Gastrocnemius medialis (tissue), 4 donors: ENCODE measurements around the gene AKAP13. TPM values are rescaled to one million over a fixed set of nuclear protein-coding genes. Genes with fewer than 3 reads are reported as not detected.

Source experiments
- ATAC-seq, 2 donors: fragments of 150-250 bp; one replicate each; pipeline ENCODE4 v1.9.1; 2016
- DNase-seq, 2 donors: peaks; one replicate each; pipeline ENCODE4 v3.0.0-alpha.2; 2019
- H3K27ac ChIP-seq, 4 donors: fragments of 200-600 bp; sonication (generic); 1 replicate in 1 of 4; 2 replicates in 3 of 4; pipeline ENCODE4 v1.5.1; 2016 to 2018; ENCODE audit warnings: mild to moderate bottlenecking in 2 of 4, moderate library complexity in 1 of 4
- H3K27me3 ChIP-seq, 3 donors: fragments of 200-600 bp; sonication (generic) in 2 of 3; 1 replicate in 1 of 3; 2 replicates in 2 of 3; pipeline versions ENCODE4 v1.5.1 to v1.6.0; 2016 to 2019; ENCODE audit warnings: mild to moderate bottlenecking in 1 of 3, moderate library complexity in 1 of 3
- H3K36me3 ChIP-seq, 2 donors: fragments of 200-600 bp; sonication (generic) in 1 of 2; one replicate each; pipeline ENCODE4 v1.5.1; 2017 to 2018
- H3K4me1 ChIP-seq, 2 donors: fragments of 200-600 bp; sonication (generic) in 1 of 2; one replicate each; pipeline ENCODE4 v1.5.1; 2016 to 2017; ENCODE audit warnings: mild to moderate bottlenecking in 2 of 2
- H3K4me3 ChIP-seq, 4 donors: fragments of 200-600 bp; sonication (generic) in 3 of 4; 1 replicate in 1 of 4; 2 replicates in 3 of 4; pipeline ENCODE4 v1.5.1; 2016 to 2019; ENCODE audit warnings: mild to moderate bottlenecking in 2 of 4
- H3K9me3 ChIP-seq, 3 donors: fragments of 200-600 bp; sonication (generic) in 2 of 3; 1 replicate in 1 of 3; 2 replicates in 2 of 3; pipeline ENCODE4 v1.5.1; 2016 to 2019
- CTCF ChIP-seq, 5 experiments: fragments of 450-650 bp in 3 of 5; fragments of 200-600 bp in 2 of 5; sonication (generic) in 2 of 5; IDR thresholded peaks in 4 of 5; conservative IDR thresholded peaks in 1 of 5; 1 replicate in 4 of 5; 2 replicates in 1 of 5; pipeline ENCODE4 v1.5.1; 2016 to 2019; ENCODE audit warnings: antibody characterized with exemption in 5 of 5, mild to moderate bottlenecking in 3 of 5, moderate library complexity in 3 of 5
- POLR2A ChIP-seq, 2 donors: fragments of 450-650 bp; IDR thresholded peaks; one replicate each; pipeline ENCODE4 v1.6.1; 2017; ENCODE audit warnings: antibody characterized with exemption in 2 of 2, mild to moderate bottlenecking in 2 of 2, moderate library complexity in 2 of 2
- in situ Hi-C, 4 donors: fragments of 200-750 bp; cut with MboI; loops; one replicate each; pipeline versions ENCODE4 v1.15.0 to v1.8.0; 2017; ENCODE audit warnings: low sequenced_read_pairs in 4 of 4
- intact Hi-C: fragments of 100-400 bp; cut with DNase I; formaldehyde crosslinking; loops from one replicate; pipeline ENCODE4 v1.15.1; 2023; ENCODE audit warnings: low total_unique reads
- total RNA-seq, 4 donors: library from RNA; depleted of rRNA; stranded (reverse); fragments of >200 nt; gene quantifications; one replicate each; pipeline versions ENCODE4 v1.1.0 to v1.2.3, GENCODE V29; 2016

AKAP13 gene
- total RNA-seq, 4 donors from 2014 or later = 127 to 481 (median 172) TPM

- TF ChIP-seq POLR2A (IDR thresholded peaks at IDR 0.05) (no peak), CTCF (IDR thresholded peaks at IDR 0.05 in 4 of 5, conservative IDR thresholded peaks at IDR 0.05 in 1 of 5) (no peak)
- Histone ChIP-seq H3K4me3 (no peak overlapping the region), H3K27ac (no peak overlapping the region), H3K27me3 (no peaks in the 10 kb centered on the region), H3K36me3 (no peaks in the 10 kb centered on the region), H3K9me3 (no peaks in the 10 kb centered on the region), H3K4me1 (peaks cover 42 to 47% of the 10 kb centered on the region in 2 donors)
- in situ Hi-C loops = no loop called here
- ATAC-seq (no peak), DNase-seq (no peak)
- intact Hi-C loops = no loop called here
Observed at GRCh38 chr15:85761635-85762034, 381.2 kb downstream of the AKAP13 start.

GRCh38 chr15:85762039-85762755, 381.8 kb downstream of the AKAP13 start:
- TF ChIP-seq POLR2A (IDR thresholded peaks at IDR 0.05) (no peak), CTCF (IDR thresholded peaks at IDR 0.05 in 4 of 5, conservative IDR thresholded peaks at IDR 0.05 in 1 of 5) (no peak)
- DNase-seq (no peak), ATAC-seq (no peak)
- Histone ChIP-seq H3K9me3 (no peaks in the 10 kb centered on the region), H3K27ac (peak overlapping the region in 2 of 4 donors; percentile 69 to 77), H3K27me3 (no peaks in the 10 kb centered on the region), H3K36me3 (no peaks in the 10 kb centered on the region), H3K4me3 (no peak overlapping the region), H3K4me1 (peaks cover 43 to 47% of the 10 kb centered on the region in 2 donors)
- in situ Hi-C loops (no loop called here), intact Hi-C loops (no loop called here)

- Histone ChIP-seq H3K27me3 (no peaks in the 10 kb centered on the region), H3K36me3 (no peaks in the 10 kb centered on the region), H3K9me3 (no peaks in the 10 kb centered on the region), H3K27ac (peak overlapping the region; percentile 69 to 77 (median 73)), H3K4me3 (no peak overlapping the region), H3K4me1 (peaks cover 43 to 47% of the 10 kb centered on the region in 2 donors)
- DNase-seq (no peak), ATAC-seq (peak in 1 of 2 donors; percentile 11)
- intact Hi-C loops (no loop called here), in situ Hi-C loops (no loop called here)
- no peak for TF ChIP-seq CTCF (IDR thresholded peaks at IDR 0.05 in 4 of 5, conservative IDR thresholded peaks at IDR 0.05 in 1 of 5)
Observed at GRCh38 chr15:85762756-85763127, 382.3 kb downstream of the AKAP13 start.

- Histone ChIP-seq H3K27me3 (no peaks in the 10 kb centered on the region), H3K9me3 (no peaks in the 10 kb centered on the region), H3K27ac (peak overlapping the region; percentile 69 to 77 (median 73)), H3K4me1 (peaks cover 43 to 47% of the 10 kb centered on the region in 2 donors), H3K36me3 (no peaks in the 10 kb centered on the region), H3K4me3 (no peak overlapping the region)
- peak; percentile 77 to 87 for ATAC-seq
- TF ChIP-seq CTCF (IDR thresholded peaks at IDR 0.05 in 4 of 5, conservative IDR thresholded peaks at IDR 0.05 in 1 of 5) = peak in 2 of 5 experiments; percentile 22 to 28
- TF ChIP-seq POLR2A (IDR thresholded peaks at IDR 0.05) = no peak
- peak; percentile 78 to 89 for DNase-seq
- in situ Hi-C loops (no loop called here), intact Hi-C loops (no loop called here)
Observed at GRCh38 chr15:85763157-85763556, 382.8 kb downstream of the AKAP13 start.
